T-helper 2 cell (primary cell): Measurements from ENCODE around the gene SMPDL3B.

Source experiments
- DNase-seq, 5 experiments: peaks; one replicate each; pipeline versions ENCODE4 v3.0.0 to v3.0.0-alpha.2; 2012 to 2022
- total RNA-seq, 2 donors: gene quantifications; one replicate each; lab custom pipeline; 2026; lab: John Stamatoyannopoulos, UW

SMPDL3B gene
- total RNA-seq: 0 to 0.47 reads per million in 2 donors

GRCh38 chr1:27934818-27935549 is at the start of gene SMPDL3B:
Gene SMPDL3B, plus strand, starts transcription at chr1:27935000. Its CDS starts 184 bp downstream, at chr1:27935184.
- no peak for DNase-seq

GRCh38 chr1:27885114-27885528 is 49.7 kb upstream of the SMPDL3B start:
- no peak for DNase-seq

GRCh38 chr1:27885621-27886352 is 49.0 kb upstream of the SMPDL3B start:
- no peak for DNase-seq

GRCh38 chr1:27886353-27886679 is 48.5 kb upstream of the SMPDL3B start:
- no peak for DNase-seq

GRCh38 chr1:27886744-27887143 is 48.1 kb upstream of the SMPDL3B start:
- no peak for DNase-seq

GRCh38 chr1:27887215-27888021 is 47.4 kb upstream of the SMPDL3B start:
- peak in 2 of 5 experiments; percentile 71 to 93 for DNase-seq

GRCh38 chr1:27889506-27889905 is 45.3 kb upstream of the SMPDL3B start:
- DNase-seq: no peak

GRCh38 chr1:27891196-27891889 is 43.5 kb upstream of the SMPDL3B start:
- DNase-seq: peak in 1 of 5 experiments; percentile 86

- DNase-seq: no peak
These were observed 40.3 kb upstream of the SMPDL3B start for GRCh38 chr1:27894521-27894920.

GRCh38 chr1:27906759-27907158 is 28.0 kb upstream of the SMPDL3B start:
- DNase-seq: no peak

- peak in 1 of 5 experiments; percentile 30 for DNase-seq
These were observed 22.4 kb upstream of the SMPDL3B start for GRCh38 chr1:27912429-27912828.

- DNase-seq: no peak
These were observed 19.7 kb upstream of the SMPDL3B start for GRCh38 chr1:27915082-27915575.

GRCh38 chr1:27922272-27922671 is 12.5 kb upstream of the SMPDL3B start:
- DNase-seq: no peak

GRCh38 chr1:27928216-27928954 is 6.4 kb upstream of the SMPDL3B start:
- no peak for DNase-seq

GRCh38 chr1:27931184-27931583 is 3.6 kb upstream of the SMPDL3B start:
- DNase-seq: peak in 1 of 5 experiments; percentile 25

- no peak for DNase-seq
These were observed 3.0 kb upstream of the SMPDL3B start for GRCh38 chr1:27931759-27932158.

GRCh38 chr1:27935721-27936120 is 921 bp downstream of the SMPDL3B start:
- no peak for DNase-seq

- DNase-seq: no peak
These were observed 1.6 kb downstream of the SMPDL3B start for GRCh38 chr1:27936370-27936769.

- no peak for DNase-seq
These were observed 2.7 kb downstream of the SMPDL3B start for GRCh38 chr1:27937524-27937836.

- DNase-seq: no peak
These were observed 3.7 kb downstream of the SMPDL3B start for GRCh38 chr1:27938488-27938887.

- peak; percentile 23 to 81 (median 59) for DNase-seq
These were observed 5.5 kb downstream of the SMPDL3B start for GRCh38 chr1:27940297-27940696.
